ENCODE results near the gene CGRRF1.

DNA sequence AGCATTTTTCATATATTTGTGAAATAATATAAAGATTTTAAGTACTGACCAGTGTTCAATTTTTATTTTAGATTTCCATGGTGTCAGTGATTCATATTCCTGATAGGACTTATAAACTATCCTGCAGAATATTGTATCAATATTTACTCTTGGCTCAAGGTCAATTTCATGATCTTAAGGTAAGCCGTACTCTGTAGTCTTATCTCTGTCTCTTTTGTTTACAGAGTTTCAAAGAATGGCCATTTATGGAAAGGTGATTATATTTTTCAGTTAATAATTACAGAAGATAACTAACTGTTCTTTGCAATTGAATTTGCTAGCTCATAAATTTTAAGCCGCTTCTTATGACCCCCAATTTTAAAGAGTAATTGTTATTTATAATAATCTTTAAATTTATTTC is 27.9 kb downstream of the CGRRF1 start:
- TF ChIP-seq, protein P1, sequence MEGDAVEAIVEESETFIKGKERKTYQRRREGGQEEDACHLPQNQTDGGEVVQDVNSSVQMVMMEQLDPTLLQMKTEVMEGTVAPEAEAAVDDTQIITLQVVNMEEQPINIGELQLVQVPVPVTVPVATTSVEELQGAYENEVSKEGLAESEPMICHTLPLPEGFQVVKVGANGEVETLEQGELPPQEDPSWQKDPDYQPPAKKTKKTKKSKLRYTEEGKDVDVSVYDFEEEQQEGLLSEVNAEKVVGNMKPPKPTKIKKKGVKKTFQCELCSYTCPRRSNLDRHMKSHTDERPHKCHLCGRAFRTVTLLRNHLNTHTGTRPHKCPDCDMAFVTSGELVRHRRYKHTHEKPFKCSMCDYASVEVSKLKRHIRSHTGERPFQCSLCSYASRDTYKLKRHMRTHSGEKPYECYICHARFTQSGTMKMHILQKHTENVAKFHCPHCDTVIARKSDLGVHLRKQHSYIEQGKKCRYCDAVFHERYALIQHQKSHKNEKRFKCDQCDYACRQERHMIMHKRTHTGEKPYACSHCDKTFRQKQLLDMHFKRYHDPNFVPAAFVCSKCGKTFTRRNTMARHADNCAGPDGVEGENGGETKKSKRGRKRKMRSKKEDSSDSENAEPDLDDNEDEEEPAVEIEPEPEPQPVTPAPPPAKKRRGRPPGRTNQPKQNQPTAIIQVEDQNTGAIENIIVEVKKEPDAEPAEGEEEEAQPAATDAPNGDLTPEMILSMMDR (IDR thresholded peaks at IDR 0.05; ENCODE audit: low read depth, low read length, poor library complexity, severe bottlenecking): no peak
- TF ChIP-seq EZH2phosphoT487 (IDR thresholded peaks at IDR 0.05; ENCODE audit: borderline replicate concordance, low read length): no peak
